Cardiac muscle cell (in vitro differentiated cells and primary cell): ENCODE data around the gene RFX5. TPM values are rescaled to one million over a fixed set of nuclear protein-coding genes. Genes with fewer than 3 reads are reported as not detected.

Experiments used
- DNase-seq, 2 donors: peaks; one replicate each; pipeline versions ENCODE4 v3.0.0 to v3.0.0-alpha.2; 2010 to 2017; ENCODE audit warnings: low read depth in 1 of 2, low spot score in 1 of 2
- H3K27ac ChIP-seq: fragments of 200-600 bp; sonication (generic); 2 replicates; pipeline ENCODE4 v1.5.1; 2016
- H3K27me3 ChIP-seq: fragments of 200-600 bp; sonication (generic); 2 replicates; pipeline ENCODE4 v1.6.0; 2016; ENCODE audit warnings: control low read depth
- H3K36me3 ChIP-seq: fragments of 200-600 bp; sonication (generic); 2 replicates; pipeline ENCODE4 v1.5.1; 2016; ENCODE audit warnings: control low read depth
- H3K4me1 ChIP-seq: fragments of 200-600 bp; sonication (generic); 2 replicates; pipeline ENCODE4 v1.8.1; 2017; ENCODE audit warnings: low read depth, mild to moderate bottlenecking, mixed run types
- H3K4me3 ChIP-seq: fragments of 200-600 bp; sonication (generic); 2 replicates; pipeline ENCODE4 v1.5.1; 2016; ENCODE audit warnings: mild to moderate bottlenecking
- H3K9me3 ChIP-seq: fragments of 200-600 bp; sonication (generic); 2 replicates; pipeline ENCODE4 v1.5.1; 2017; ENCODE audit warnings: low read depth, mild to moderate bottlenecking, control low read depth
- CTCF ChIP-seq: IDR thresholded peaks from 2 replicates; pipeline ENCODE4 v1.5.1; 2012; ENCODE audit warnings: low read depth, mild to moderate bottlenecking, low read length
- polyA plus RNA-seq: library from polyadenylated mRNA; unstranded; fragments of >200 nt; fragmentation: Nextera tagmentation; extraction: Ambion mirVana; gene quantifications from 2 replicates; pipeline ENCODE4 v1.2.1, GENCODE V29; 2016
- total RNA-seq: library from RNA; depleted of rRNA; stranded (reverse); fragments of >200 nt; gene quantifications from 2 replicates; pipeline ENCODE4 v1.2.3, GENCODE V29; 2016

The RFX5 gene
- total and polyA plus RNA-seq, 2 experiments from 2014 or later, result 52.4 to 87.2 TPM

GRCh38 chr1:151327223-151327902, 19.7 kb downstream of the RFX5 start, which contains the start of gene PI4KB:
TSS of gene PI4KB (minus strand) at chr1:151327416. CDS start at chr1:151316481, 10,935 bp downstream.
- Histone ChIP-seq H3K4me1 (peaks cover 14% of the 10 kb centered on the region), H3K4me3 (peak within 1 kb of the TSS; percentile 97), H3K36me3 (no peaks in the 10 kb centered on the region), H3K27ac (peak within 1 kb of the TSS; percentile 99), H3K27me3 (no peaks in the 10 kb centered on the region), H3K9me3 (no peaks in the 10 kb centered on the region)
- DNase-seq, result peak; percentile 98 to 99
- no peak for TF ChIP-seq CTCF

- Histone ChIP-seq H3K9me3 (no peaks in the 10 kb centered on the region), H3K4me3 (peak overlapping the region; percentile 97), H3K27ac (peak overlapping the region; percentile 99), H3K27me3 (no peaks in the 10 kb centered on the region), H3K4me1 (peaks cover 14% of the 10 kb centered on the region), H3K36me3 (no peaks in the 10 kb centered on the region)
- no peak for TF ChIP-seq CTCF
- DNase-seq, result peak in 1 of 2 donors; percentile 60
These were observed 20.3 kb downstream of the RFX5 start for GRCh38 chr1:151326619-151327222.

- no peaks in the 10 kb centered on the region for H3K27me3 ChIP-seq
- DNase-seq, result no peak
- H3K9me3 ChIP-seq, result no peaks in the 10 kb centered on the region
- H3K27ac ChIP-seq, result peak overlapping the region; percentile 99
- H3K4me1 ChIP-seq, result peaks cover 14% of the 10 kb centered on the region
- no peak for TF ChIP-seq CTCF
- peak overlapping the region; percentile 97 for H3K4me3 ChIP-seq
- H3K36me3 ChIP-seq, result no peaks in the 10 kb centered on the region
These were observed 21.2 kb downstream of the RFX5 start for GRCh38 chr1:151325646-151326429.

GRCh38 chr1:151325231-151325630, 21.8 kb downstream of the RFX5 start:
- Histone ChIP-seq H3K36me3 (no peaks in the 10 kb centered on the region), H3K9me3 (no peaks in the 10 kb centered on the region), H3K4me1 (peaks cover 14% of the 10 kb centered on the region), H3K27me3 (no peaks in the 10 kb centered on the region), H3K27ac (no peak overlapping the region), H3K4me3 (no peak overlapping the region)
- TF ChIP-seq CTCF, result no peak
- DNase-seq, result peak in 1 of 2 donors; percentile 42

GRCh38 chr1:151324390-151324930, 22.6 kb downstream of the RFX5 start:
- no peak overlapping the region for H3K27ac ChIP-seq
- peaks cover 14% of the 10 kb centered on the region for H3K4me1 ChIP-seq
- TF ChIP-seq CTCF, result no peak

More at GRCh38 chr1:151324390-151324930, 22.6 kb downstream of the RFX5 start:
- Histone ChIP-seq H3K4me3 (no peak overlapping the region), H3K27me3 (no peaks in the 10 kb centered on the region), H3K9me3 (no peaks in the 10 kb centered on the region), H3K36me3 (no peaks in the 10 kb centered on the region)
- no peak for DNase-seq
